Measurements from ENCODE around the gene SCGB1C1. TPM values are rescaled to one million over a fixed set of nuclear protein-coding genes. Genes with fewer than 3 reads are reported as not detected.

The SCGB1C1 gene
- total and polyA plus RNA-seq, 9 donors = not detected

- H3K27me3 ChIP-seq = no peaks in the 10 kb centered on the region
- no peaks in the 10 kb centered on the region for H3K36me3 ChIP-seq
- DNase-seq = peak in 2 of 5 donors; percentile 16 to 32
- no peaks in the 10 kb centered on the region for H3K9me3 ChIP-seq
- WGBS, 3 donors = 87 to 91% (median 88%) methylated on average over 16 to 17 of the region's 17 CpGs
- TF ChIP-seq CTCF (IDR thresholded peaks at IDR 0.05) (no peak), POLR2A (IDR thresholded peaks at IDR 0.05) (no peak), EP300 (IDR thresholded peaks at IDR 0.05) (no peak)
- H3K4me1 ChIP-seq (ENCODE audit: insufficient read depth) = peaks cover 4% of the 10 kb centered on the region
- intact Hi-C loops (cut with DNase I) = no loop called here
- no peak overlapping the region for H3K27ac ChIP-seq
- no peak overlapping the region for H3K4me3 ChIP-seq
These were observed 19.5 kb downstream of the SCGB1C1 start for GRCh38 chr11:212150-213100.

- Histone ChIP-seq H3K36me3 (no peaks in the 10 kb centered on the region), H3K27me3 (no peaks in the 10 kb centered on the region), H3K4me1 (ENCODE audit: insufficient read depth) (peaks cover 4% of the 10 kb centered on the region), H3K27ac (no peak overlapping the region), H3K4me3 (no peak overlapping the region), H3K9me3 (no peaks in the 10 kb centered on the region)
- intact Hi-C loops (cut with DNase I) = no loop called here
- WGBS, 3 donors = 73 to 85% (median 85%) methylated on average over 4 of the region's 4 CpGs
- TF ChIP-seq EP300 (IDR thresholded peaks at IDR 0.05) (no peak), CTCF (IDR thresholded peaks at IDR 0.05) (no peak)
- peak in 2 of 5 donors; percentile 9 to 30 for DNase-seq
These were observed 20.2 kb downstream of the SCGB1C1 start for GRCh38 chr11:213111-213510.

GRCh38 chr11:214083-214482 lies 21.2 kb downstream of the SCGB1C1 start:
- intact Hi-C loops (cut with DNase I) = no loop called here
- no peak for TF ChIP-seq CTCF (IDR thresholded peaks at IDR 0.05)
- no peak for TF ChIP-seq EP300 (IDR thresholded peaks at IDR 0.05)
- TF ChIP-seq POLR2A (IDR thresholded peaks at IDR 0.05) = no peak
- Histone ChIP-seq H3K27ac (no peak overlapping the region), H3K4me3 (no peak overlapping the region), H3K36me3 (no peaks in the 10 kb centered on the region), H3K9me3 (no peaks in the 10 kb centered on the region), H3K27me3 (no peaks in the 10 kb centered on the region), H3K4me1 (ENCODE audit: insufficient read depth) (peaks cover 4% of the 10 kb centered on the region)
- no peak for DNase-seq
- 74 to 80% (median 77%) methylated on average over 7 of the region's 7 CpGs for WGBS, 3 donors

- no peaks in the 10 kb centered on the region for H3K36me3 ChIP-seq
These were observed 22.7 kb downstream of the SCGB1C1 start for GRCh38 chr11:215581-216037.

More at GRCh38 chr11:215581-216037, 22.7 kb downstream of the SCGB1C1 start:
- intact Hi-C loops (cut with DNase I) = no loop called here
- Histone ChIP-seq H3K9me3 (no peaks in the 10 kb centered on the region), H3K27ac (no peak overlapping the region), H3K4me3 (no peak overlapping the region), H3K27me3 (no peaks in the 10 kb centered on the region), H3K4me1 (ENCODE audit: insufficient read depth) (no peaks in the 10 kb centered on the region)
- DNase-seq = peak in 1 of 5 donors; percentile 11
- 72 to 76% (median 74%) methylated on average over 4 of the region's 4 CpGs for WGBS, 3 donors
- no peak for TF ChIP-seq CTCF (IDR thresholded peaks at IDR 0.05)
- TF ChIP-seq EP300 (IDR thresholded peaks at IDR 0.05) = no peak
- TF ChIP-seq POLR2A (IDR thresholded peaks at IDR 0.05) = no peak

Measured in ovary (tissue), 9 donors.